Mesendoderm (in vitro differentiated cells): ENCODE results near the gene ESRRA.

ENCODE experiments used
- DNase-seq: peaks from one replicate; pipeline ENCODE4 v3.0.0; 2013
- H2AK5ac ChIP-seq: 2 replicates; pipeline ENCODE4 v1.6.1; 2013; ENCODE audit warnings: low read length, inconsistent platforms
- H2BK120ac ChIP-seq: 2 replicates; pipeline ENCODE4 v1.6.1; 2013; ENCODE audit warnings: low read depth, mild to moderate bottlenecking, low read length, moderate library complexity, mixed read lengths
- H2BK15ac ChIP-seq: replicated peaks from 2 replicates; pipeline ENCODE4 v1.6.1; 2013; ENCODE audit warnings: low read depth, mild to moderate bottlenecking, moderate library complexity
- H2BK5ac ChIP-seq: 2 replicates; pipeline ENCODE4 v1.6.1; 2013; ENCODE audit warnings: low read length, inconsistent platforms
- H3K18ac ChIP-seq: 2 replicates; pipeline ENCODE4 v1.6.1; 2013; ENCODE audit warnings: mild to moderate bottlenecking, low read length, mixed read lengths
- H3K23ac ChIP-seq: one replicate; pipeline ENCODE4 v1.6.1; 2013; ENCODE audit warnings: low read length
- H3K27ac ChIP-seq: 2 replicates; pipeline ENCODE4 v1.5.1; 2013; ENCODE audit warnings: low read depth, mild to moderate bottlenecking, inconsistent platforms, low read length, moderate library complexity
- H3K27me3 ChIP-seq: 2 replicates; pipeline ENCODE4 v1.6.1; 2013; ENCODE audit warnings: low read length, control low read depth, mild to moderate bottlenecking, inconsistent platforms; ENCODE audit not compliant: insufficient read depth, poor library complexity
- H3K36me3 ChIP-seq: 2 replicates; pipeline ENCODE4 v1.6.1; 2013; ENCODE audit warnings: low read length, inconsistent platforms; ENCODE audit not compliant: control insufficient read depth, insufficient read depth
- H3K4ac ChIP-seq: one replicate; pipeline ENCODE4 v1.6.1; 2013; ENCODE audit warnings: low read depth, mild to moderate bottlenecking, low read length, moderate library complexity
- H3K4me1 ChIP-seq: 2 replicates; pipeline ENCODE4 v1.6.1; 2013; ENCODE audit warnings: low read depth, low read length, inconsistent platforms; ENCODE audit not compliant: control insufficient read depth
- H3K4me2 ChIP-seq: 2 replicates; pipeline ENCODE4 v1.6.1; 2013; ENCODE audit warnings: low read length
- H3K4me3 ChIP-seq: 2 replicates; pipeline ENCODE4 v1.5.1; 2013; ENCODE audit warnings: mild to moderate bottlenecking, low read length
- H3K56ac ChIP-seq: one replicate; pipeline ENCODE4 v1.6.1; 2013; ENCODE audit warnings: low read length
- H3K79me1 ChIP-seq: 2 replicates; pipeline ENCODE4 v1.6.1; 2013; ENCODE audit warnings: low read length, inconsistent platforms
- H3K79me2 ChIP-seq: 2 replicates; pipeline ENCODE4 v1.6.1; 2013; ENCODE audit warnings: mild to moderate bottlenecking, low read length; ENCODE audit not compliant: control insufficient read depth, insufficient read depth
- H3K9ac ChIP-seq: 2 replicates; pipeline ENCODE4 v1.6.1; 2013; ENCODE audit warnings: low read length, inconsistent platforms
- H4K5ac ChIP-seq: one replicate; pipeline ENCODE4 v1.6.1; 2013; ENCODE audit warnings: low read length
- H4K8ac ChIP-seq: one replicate; pipeline ENCODE4 v1.6.1; 2013; ENCODE audit warnings: low read depth, mild to moderate bottlenecking, control low read depth, low read length, moderate library complexity
- WGBS: extraction: QIAGEN DNeasy Blood & Tissue Kit; methylation state at CpG from one replicate; pipeline ENCODE4 v1.1.7; 2013; ENCODE audit warnings: low lambda C conversion rate, missing lambda C conversion rate; ENCODE audit not compliant: insufficient coverage; ENCODE audit errors: extremely low coverage; 5-methylcytosine and 5-hydroxymethylcytosine counted together

The ESRRA gene

DNA sequence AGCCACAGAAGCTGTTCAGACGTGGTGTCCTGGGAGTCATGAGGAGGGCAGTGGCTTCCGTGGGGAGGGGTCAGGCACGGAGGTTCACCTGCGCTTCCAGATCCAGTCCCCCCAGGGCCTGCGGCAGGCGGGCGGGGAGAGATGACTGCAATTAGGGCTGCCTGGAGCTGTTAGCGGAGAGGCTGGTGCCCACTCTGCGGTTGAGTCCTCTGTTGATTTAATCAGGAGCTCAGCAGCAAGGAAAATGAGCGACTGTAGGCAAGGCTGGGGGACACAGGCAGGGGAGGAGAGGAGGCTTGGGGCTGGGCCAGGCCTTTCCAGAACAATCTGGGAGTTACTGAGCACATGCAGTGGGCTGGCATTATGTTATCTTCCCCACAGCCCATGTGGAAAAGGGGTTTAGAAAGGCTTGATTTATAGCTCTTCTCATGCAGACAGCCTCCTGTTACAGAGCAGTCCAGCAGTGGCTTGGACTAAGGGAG lies 40.9 kb upstream of the ESRRA start:
- Histone ChIP-seq H3K36me3 (peaks cover 14% of the 10 kb centered on the region), H3K27ac (no peak overlapping the region), H2BK120ac (no peak overlapping the region), H2BK5ac (no peak overlapping the region), H3K4me3 (no peak overlapping the region), H4K5ac (no peak overlapping the region), H2BK15ac (no peak overlapping the region), H3K23ac (no peak overlapping the region), H3K79me2 (no peaks in the 10 kb centered on the region), H3K4me1 (peaks cover 5% of the 10 kb centered on the region), H3K79me1 (no peaks in the 10 kb centered on the region), H2AK5ac (no peak overlapping the region), H4K8ac (no peak overlapping the region), H3K9ac (no peak overlapping the region), H3K56ac (no peak overlapping the region), H3K4ac (no peak overlapping the region), H3K27me3 (no peaks in the 10 kb centered on the region), H3K4me2 (no peak overlapping the region), H3K18ac (no peak overlapping the region)
- no CpG with 5 or more reads among the region's 10 CpGs for WGBS
- no peak for DNase-seq

DNA sequence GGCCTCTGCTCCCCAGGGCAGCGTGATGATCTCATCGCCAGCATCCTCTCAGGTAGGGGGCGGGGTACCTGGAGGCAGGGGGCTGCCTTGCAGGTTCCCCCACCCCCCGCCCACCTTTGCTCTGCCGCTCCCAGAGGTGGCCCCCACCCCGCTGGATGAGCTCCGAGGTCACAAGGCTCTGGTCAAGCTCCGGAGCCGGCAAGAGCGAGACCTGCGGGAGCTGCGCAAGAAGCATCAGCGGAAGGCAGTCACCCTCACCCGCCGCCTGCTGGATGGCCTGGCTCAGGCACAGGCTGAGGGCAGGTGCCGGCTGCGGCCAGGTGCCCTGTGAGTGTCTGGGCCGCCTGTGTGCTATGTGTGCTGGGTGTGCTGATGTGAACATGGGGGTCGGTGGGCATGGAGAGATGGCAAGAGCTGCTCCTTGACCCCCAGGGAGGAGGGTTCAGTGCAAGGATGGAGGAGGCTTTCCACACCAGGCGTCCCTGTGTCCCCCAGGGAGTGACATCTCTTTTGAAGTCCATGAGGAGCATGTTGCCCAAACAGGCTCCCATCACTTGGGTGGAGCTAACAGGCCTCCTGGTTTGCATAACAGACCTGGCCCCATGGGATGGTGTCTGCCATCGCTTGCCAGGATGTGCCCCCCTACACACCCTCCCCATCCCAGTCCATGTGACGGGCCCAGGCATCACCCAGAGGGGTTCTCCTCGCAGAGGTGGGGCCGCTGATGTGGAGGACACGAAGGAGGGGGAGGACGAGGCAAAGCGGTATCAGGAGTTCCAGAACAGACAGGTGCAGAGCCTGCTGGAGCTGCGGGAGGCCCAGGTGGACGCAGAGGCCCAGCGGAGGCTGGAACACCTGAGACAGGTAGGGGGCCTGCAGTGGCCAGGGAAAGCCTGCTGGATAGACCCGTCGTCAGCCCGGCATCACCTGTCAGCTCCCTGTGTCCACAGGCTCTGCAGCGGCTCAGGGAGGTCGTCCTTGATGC lies 39.9 kb upstream of the ESRRA start:
- Histone ChIP-seq H3K18ac (no peak overlapping the region), H2BK5ac (no peak overlapping the region), H2AK5ac (no peak overlapping the region), H2BK120ac (no peak overlapping the region), H3K23ac (no peak overlapping the region), H3K4me2 (no peak overlapping the region), H4K5ac (no peak overlapping the region), H3K27me3 (no peaks in the 10 kb centered on the region), H3K79me2 (no peaks in the 10 kb centered on the region), H3K9ac (no peak overlapping the region), H3K4me1 (peaks cover 5% of the 10 kb centered on the region), H3K56ac (no peak overlapping the region), H4K8ac (no peak overlapping the region), H2BK15ac (no peak overlapping the region), H3K79me1 (no peaks in the 10 kb centered on the region), H3K4ac (no peak overlapping the region), H3K36me3 (peaks cover 14% of the 10 kb centered on the region), H3K4me3 (no peak overlapping the region), H3K27ac (no peak overlapping the region)
- no CpG with 5 or more reads among the region's 35 CpGs for WGBS
- DNase-seq = no peak

DNA sequence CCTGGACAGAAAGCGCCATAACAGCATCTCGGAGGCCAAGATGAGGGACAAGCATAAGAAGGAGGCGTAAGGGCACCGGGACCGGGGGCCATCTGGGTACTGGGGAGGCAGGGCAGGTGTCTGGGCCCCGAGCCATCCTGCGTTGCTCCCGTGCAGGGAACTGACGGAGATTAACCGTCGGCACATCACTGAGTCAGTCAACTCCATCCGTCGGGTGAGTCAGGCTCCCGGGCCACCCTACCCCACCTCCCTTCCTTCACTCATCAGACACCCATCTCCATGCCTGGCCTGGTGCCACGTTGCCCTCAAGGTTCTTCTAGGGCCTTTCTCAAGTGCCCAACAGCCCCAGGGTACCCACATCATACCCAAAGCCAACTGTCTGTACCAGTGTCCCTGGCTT lies 39.0 kb upstream of the ESRRA start:
- Histone ChIP-seq H3K9ac (no peak overlapping the region), H3K23ac (no peak overlapping the region), H2BK5ac (no peak overlapping the region)

DNA sequence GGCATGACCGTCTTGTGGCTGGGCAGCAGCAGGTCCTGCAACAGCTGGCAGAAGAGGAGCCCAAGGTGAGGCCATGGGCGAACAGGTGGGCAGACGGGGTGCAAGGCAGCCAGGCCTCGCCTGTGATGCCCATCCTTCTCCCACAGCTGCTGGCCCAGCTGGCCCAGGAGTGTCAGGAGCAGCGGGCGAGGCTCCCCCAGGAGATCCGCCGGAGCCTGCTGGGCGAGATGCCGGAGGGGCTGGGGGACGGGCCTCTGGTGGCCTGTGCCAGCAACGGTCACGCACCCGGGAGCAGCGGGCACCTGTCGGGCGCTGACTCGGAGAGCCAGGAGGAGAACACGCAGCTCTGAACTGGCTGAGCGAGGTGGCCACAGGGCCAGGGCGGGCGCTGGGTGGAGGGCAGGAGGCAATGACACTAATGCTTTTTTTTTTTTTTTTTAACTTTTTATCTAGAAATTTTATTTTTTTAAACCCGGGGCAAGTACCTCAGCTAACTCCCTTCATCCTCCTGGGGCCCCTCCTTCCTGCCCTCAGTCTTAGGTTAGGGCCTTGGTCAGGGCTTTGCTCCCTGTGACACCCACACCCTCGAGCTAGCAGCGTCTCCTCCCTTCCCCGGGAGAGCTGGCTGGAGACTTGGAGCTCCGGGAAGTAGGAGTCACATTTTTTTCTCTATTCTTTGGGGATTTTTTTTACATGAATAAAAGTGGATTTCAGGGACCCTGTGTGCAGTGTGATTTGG lies 37.9 kb upstream of the ESRRA start:
- no peaks in the 10 kb centered on the region for H3K27me3 ChIP-seq

More for the DNA sequence above, 39.0 kb upstream of the ESRRA start:
- Histone ChIP-seq H3K18ac (no peak overlapping the region), H2BK15ac (no peak overlapping the region), H3K27ac (no peak overlapping the region), H4K8ac (no peak overlapping the region), H3K4ac (no peak overlapping the region), H3K4me3 (no peak overlapping the region), H4K5ac (no peak overlapping the region), H3K79me2 (no peaks in the 10 kb centered on the region), H3K27me3 (no peaks in the 10 kb centered on the region), H3K36me3 (peaks cover 11% of the 10 kb centered on the region), H3K4me1 (peaks cover 5% of the 10 kb centered on the region), H2BK120ac (no peak overlapping the region), H2AK5ac (no peak overlapping the region), H3K79me1 (no peaks in the 10 kb centered on the region), H3K56ac (no peak overlapping the region), H3K4me2 (no peak overlapping the region)
- DNase-seq = no peak
- no CpG with 5 or more reads among the region's 15 CpGs for WGBS

DNA sequence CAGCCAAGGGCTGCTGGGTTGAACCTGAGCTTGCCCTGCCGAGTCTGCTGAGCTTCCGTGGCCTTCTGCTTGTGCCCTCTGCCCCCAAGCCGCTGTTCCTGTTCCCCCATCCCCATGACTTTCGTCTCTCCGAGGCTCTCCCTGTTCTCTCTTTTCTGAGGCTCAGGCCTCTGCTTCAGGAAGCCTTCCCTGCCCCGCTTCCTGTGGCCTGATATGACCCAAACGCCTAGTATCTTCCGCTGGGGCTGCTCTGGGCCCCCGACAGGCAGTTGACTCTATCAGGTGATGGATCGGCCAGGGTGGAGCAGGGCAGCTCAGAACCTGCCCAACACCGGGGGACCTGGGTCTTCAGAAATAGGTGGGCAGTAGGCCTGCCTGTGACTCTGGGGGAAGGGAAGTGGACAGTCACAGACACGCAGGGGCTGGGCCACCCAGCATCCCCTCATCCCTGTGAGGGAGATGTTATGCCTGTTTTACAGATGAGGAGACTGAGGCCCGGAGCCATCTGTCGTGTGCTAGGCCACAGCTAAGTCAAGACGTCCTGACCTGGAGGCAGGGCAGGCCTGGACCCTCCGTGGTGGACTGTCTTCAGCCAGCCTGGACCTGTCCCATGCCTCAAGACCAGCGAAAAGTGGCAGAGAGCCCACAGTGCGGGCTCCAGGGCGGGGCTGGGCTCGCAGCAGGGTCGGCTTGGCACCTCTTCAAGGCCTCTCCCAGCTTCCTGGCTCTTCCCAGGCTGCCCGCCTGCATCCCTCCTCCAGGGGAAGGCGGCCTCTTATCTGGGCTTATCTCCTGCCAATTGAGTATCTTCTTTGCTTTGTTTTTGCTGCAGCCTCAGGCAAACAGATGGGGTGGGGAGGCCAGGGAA lies 37.1 kb upstream of the ESRRA start:
- Histone ChIP-seq H2BK5ac (peak overlapping the region; percentile 10), H3K18ac (no peak overlapping the region), H3K56ac (peak overlapping the region; percentile 95), H3K4me2 (peak overlapping the region; percentile 94), H3K27ac (peak overlapping the region; percentile 96), H3K27me3 (no peaks in the 10 kb centered on the region), H3K79me2 (no peaks in the 10 kb centered on the region), H3K9ac (peak overlapping the region; percentile 91), H3K4me1 (peaks cover 5% of the 10 kb centered on the region), H4K5ac (no peak overlapping the region), H4K8ac (no peak overlapping the region), H3K23ac (peak overlapping the region; percentile 90), H2AK5ac (no peak overlapping the region), H3K4ac (no peak overlapping the region), H2BK15ac (no peak overlapping the region), H3K36me3 (peaks cover 8% of the 10 kb centered on the region), H2BK120ac (no peak overlapping the region), H3K79me1 (no peaks in the 10 kb centered on the region), H3K4me3 (no peak overlapping the region)
- WGBS = no CpG with 5 or more reads among the region's 23 CpGs
- DNase-seq = peak; percentile 95

More for the DNA sequence above, 37.9 kb upstream of the ESRRA start:
- no peak overlapping the region for H3K4ac ChIP-seq
- H3K23ac ChIP-seq = no peak overlapping the region
- H3K79me2 ChIP-seq = no peaks in the 10 kb centered on the region
- no peak overlapping the region for H3K18ac ChIP-seq
- H3K4me1 ChIP-seq = peaks cover 5% of the 10 kb centered on the region
- WGBS = no CpG with 5 or more reads among the region's 27 CpGs
- no peak overlapping the region for H2AK5ac ChIP-seq
- H3K9ac ChIP-seq = no peak overlapping the region
- H2BK120ac ChIP-seq = no peak overlapping the region
- H3K4me2 ChIP-seq = no peak overlapping the region
- no peaks in the 10 kb centered on the region for H3K79me1 ChIP-seq
- no peak for DNase-seq
- H3K27ac ChIP-seq = no peak overlapping the region
- no peak overlapping the region for H4K5ac ChIP-seq
- H4K8ac ChIP-seq = no peak overlapping the region
- no peak overlapping the region for H3K4me3 ChIP-seq
- no peak overlapping the region for H3K56ac ChIP-seq
- peaks cover 8% of the 10 kb centered on the region for H3K36me3 ChIP-seq
- H2BK5ac ChIP-seq = no peak overlapping the region
- H2BK15ac ChIP-seq = no peak overlapping the region
